Measurements from ENCODE around the gene KLB. TPM values are rescaled to one million over a fixed set of nuclear protein-coding genes. Genes with fewer than 3 reads are reported as not detected.

KLB gene
- under 0.01 TPM in 1 of 2 replicates, not detected in the other for total RNA-seq

GRCh38 chr4:39406763-39407583 is at the start of gene KLB:
Gene KLB (plus strand): TSS chr4:39406930. CDS start chr4:39406950, 20 bp downstream.

DNA sequence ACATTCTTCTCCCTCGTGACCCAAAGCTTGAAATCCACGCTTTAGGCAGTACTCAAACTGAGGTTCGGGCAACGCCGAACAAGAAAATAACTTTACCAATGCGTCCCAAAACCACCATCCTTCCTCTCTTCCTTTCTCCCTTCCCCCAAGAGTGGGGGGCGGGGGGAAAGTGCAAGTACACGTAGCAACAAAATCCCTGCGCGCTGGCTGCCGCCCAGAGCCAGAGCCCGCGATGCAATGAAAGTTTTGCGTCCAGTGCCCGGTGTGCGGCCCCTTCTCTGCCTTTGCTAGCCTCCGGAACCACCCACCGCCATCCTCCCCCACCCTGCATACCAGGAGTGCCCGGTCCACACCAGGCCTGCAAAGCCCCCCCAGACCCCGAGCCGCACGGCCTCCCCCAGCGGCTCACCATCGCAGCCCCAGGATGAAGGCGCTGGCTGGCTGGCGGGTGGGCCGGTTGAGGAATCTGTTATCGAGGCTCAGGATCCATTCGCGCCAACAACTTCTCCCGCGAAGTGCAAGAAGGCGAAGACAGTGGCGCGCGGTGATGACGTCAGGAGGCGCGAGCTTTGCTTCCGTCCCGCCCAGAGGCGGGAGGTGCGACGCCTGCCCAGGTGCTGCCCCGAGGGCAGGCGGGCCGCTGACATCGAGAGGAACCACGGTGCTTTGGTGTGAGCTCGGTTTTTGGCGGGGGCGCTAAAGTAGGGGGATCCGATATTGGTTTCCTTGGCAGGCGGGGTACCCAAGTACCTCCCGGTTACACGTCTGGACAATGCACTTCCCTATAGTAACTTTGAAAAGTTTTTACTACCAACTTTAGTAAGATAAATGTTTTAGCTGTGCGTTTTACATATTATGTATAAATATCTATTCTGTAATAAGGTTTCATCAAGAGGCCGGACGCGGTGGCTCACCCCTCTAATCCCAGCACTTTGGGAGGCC is 40.6 kb upstream of the KLB start, which contains the start of gene RFC1:
Gene RFC1 (minus strand): TSS at position 533 of the 942 bp plus-strand sequence. CDS start 121 bp downstream, at position 412.

DNA sequence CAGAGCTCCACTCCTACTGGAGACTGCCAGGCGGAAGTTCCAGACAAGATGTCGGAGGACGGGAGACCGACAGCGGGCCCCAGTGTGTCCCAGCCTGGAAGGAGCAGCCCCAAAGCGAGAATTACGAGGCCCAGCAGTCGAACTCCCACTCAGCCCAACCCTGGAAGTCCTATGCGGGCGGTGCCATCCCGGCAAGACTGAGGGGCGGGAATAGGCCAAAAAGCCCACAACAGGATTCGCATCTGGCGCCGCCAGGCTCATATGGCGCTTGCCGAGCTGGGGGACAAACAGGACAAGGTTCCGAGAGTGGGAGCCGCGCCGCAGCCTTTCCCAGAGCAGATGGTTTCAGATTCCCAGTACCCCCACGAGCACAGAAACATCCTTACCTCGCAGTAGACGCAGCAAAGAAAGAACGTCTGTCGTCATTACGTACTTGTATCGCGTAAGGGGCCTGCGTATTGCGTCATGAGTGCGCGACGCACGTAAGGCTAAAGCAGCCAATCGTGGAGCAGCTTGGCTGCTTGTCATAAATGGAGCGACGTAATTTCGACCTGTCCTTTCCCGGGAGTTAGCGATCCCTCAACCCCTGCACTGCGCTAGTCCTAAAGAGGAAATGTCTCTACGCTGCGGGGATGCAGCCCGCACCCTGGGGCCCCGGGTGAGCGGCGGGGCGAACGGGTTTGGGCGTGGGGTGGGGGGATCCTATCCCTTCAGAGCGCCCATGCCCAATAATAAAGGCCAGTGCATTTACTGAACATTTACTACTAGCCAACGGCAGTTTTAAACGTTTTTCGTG is 52.0 kb downstream of the KLB start, which contains the start of the genes LIAS and RPL9:
Gene LIAS (plus strand): TSS at position 552 of the 796 bp plus-strand sequence. CDS start 62 bp downstream, at position 614.
Gene RPL9 (minus strand): TSS at position 418 of the 796 bp plus-strand sequence. CDS start 483 bp downstream, outside the sequence.

Other genes with a start within 250 kb of the KLB start
- gene WDR19, start 224.4 kb upstream of the KLB start, total RNA-seq: 9.8 and 9.9 TPM in 2 replicates
- 45.8 and 53.7 TPM in 2 replicates for gene RFC1, start 40.6 kb upstream of the KLB start, total RNA-seq
- 3,787 and 4,566 TPM in 2 replicates for gene RPL9, start 52.0 kb downstream of the KLB start, total RNA-seq
- 10.6 and 14.3 TPM in 2 replicates for gene LIAS, start 52.1 kb downstream of the KLB start, total RNA-seq
- gene UGDH, start 120.5 kb downstream of the KLB start, total RNA-seq: 30.7 and 79.8 TPM in 2 replicates
- 22.9 and 28.6 TPM in 2 replicates for gene SMIM14, start 231.9 kb downstream of the KLB start, total RNA-seq

Measured in tracheal epithelial cell (primary cell).